ENCODE results near the gene IFITM10.
A peak's percentile ranks its signal among the peaks of the same experiment; 100 is the strongest.

The IFITM10 gene

GRCh38 chr11:1763796-1764661 lies 13.6 kb upstream of the IFITM10 start, which contains the start of gene CTSD:
Gene CTSD (minus strand): TSS chr11:1763927. CDS start chr11:1763859, 68 bp downstream.
- DNase-seq = peak; percentile 95 to 99 (median 96)

GRCh38 chr11:1763336-1763795 lies 13.0 kb upstream of the IFITM10 start:
- DNase-seq = peak in 1 of 4 experiments; percentile 41

GRCh38 chr11:1762537-1763302 lies 12.3 kb upstream of the IFITM10 start:
- peak in 3 of 4 experiments; percentile 63 to 67 (median 65) for DNase-seq

GRCh38 chr11:1761857-1762536 lies 11.6 kb upstream of the IFITM10 start:
- DNase-seq = peak in 1 of 4 experiments; percentile 19

GRCh38 chr11:1761110-1761856 lies 10.9 kb upstream of the IFITM10 start:
- DNase-seq = peak in 1 of 4 experiments; percentile 15

GRCh38 chr11:1760351-1761109 lies 10.1 kb upstream of the IFITM10 start:
- peak; percentile 98 to 100 (median 98) for DNase-seq

- DNase-seq = peak in 3 of 4 experiments; percentile 49 to 58 (median 49)
Measured at GRCh38 chr11:1759851-1760220, 9.4 kb upstream of the IFITM10 start.

GRCh38 chr11:1759151-1759850 lies 8.9 kb upstream of the IFITM10 start:
- peak in 2 of 4 experiments; percentile 40 to 47 for DNase-seq

GRCh38 chr11:1758611-1759150 lies 8.3 kb upstream of the IFITM10 start:
- no peak for DNase-seq

- DNase-seq = peak in 3 of 4 experiments; percentile 57 to 65 (median 63)
Measured at GRCh38 chr11:1757861-1758610, 7.6 kb upstream of the IFITM10 start.

GRCh38 chr11:1756791-1757771 lies 6.7 kb upstream of the IFITM10 start:
- DNase-seq = peak in 2 of 4 experiments; percentile 26 to 33

GRCh38 chr11:1755692-1756561 lies 5.5 kb upstream of the IFITM10 start:
- DNase-seq = peak in 2 of 4 experiments; percentile 29 to 31

- DNase-seq = no peak
Measured at GRCh38 chr11:1755344-1755691, 4.9 kb upstream of the IFITM10 start.

GRCh38 chr11:1754376-1755150 lies 4.2 kb upstream of the IFITM10 start:
- DNase-seq = peak in 1 of 4 experiments; percentile 42

- no peak for DNase-seq
Measured at GRCh38 chr11:1753929-1754305, 3.5 kb upstream of the IFITM10 start.

- peak in 2 of 4 experiments; percentile 9 to 31 for DNase-seq
Measured at GRCh38 chr11:1753229-1753928, 3.0 kb upstream of the IFITM10 start.
